GM06990 (cell line): Measurements from ENCODE around the gene SNAPC3.
"Not testable (repeated sequence)": the region's sequence is repeated elsewhere in the genome, so short reads cannot be mapped to it uniquely, and the experiment has no call there.

Source experiments
- DNase-seq: peaks from one replicate; pipeline ENCODE4 v3.0.0-alpha.2; 2011; ENCODE audit not compliant: insufficient read length; ENCODE audit errors: extremely low read depth
- H3K27me3 ChIP-seq: replicated peaks from 2 replicates; pipeline ENCODE4 v1.6.0; 2011; ENCODE audit warnings: low read length; ENCODE audit not compliant: control insufficient read depth, insufficient read depth
- H3K36me3 ChIP-seq: 2 replicates; pipeline ENCODE4 v1.5.1; 2011; ENCODE audit warnings: low read length; ENCODE audit not compliant: control insufficient read depth, insufficient read depth
- H3K4me3 ChIP-seq: replicated peaks from 2 replicates; pipeline ENCODE4 v1.5.1; 2011; ENCODE audit warnings: low read depth, mild to moderate bottlenecking, control low read depth, low read length
- CTCF ChIP-seq: IDR thresholded peaks from 2 replicates; pipeline ENCODE4 v1.5.1; 2011; ENCODE audit warnings: low read length, control low read depth, mild to moderate bottlenecking, inconsistent platforms; ENCODE audit not compliant: insufficient read depth, poor library complexity, severe bottlenecking

The SNAPC3 gene

GRCh38 chr9:15422372-15423230 is at the start of gene SNAPC3:
Gene SNAPC3, plus strand, starts transcription at chr9:15422876. Its CDS starts 4 bp downstream, at chr9:15422880.
- Histone ChIP-seq H3K36me3 (no peaks in the 10 kb centered on the region), H3K27me3 (no peaks in the 10 kb centered on the region), H3K4me3 (peak within 1 kb of the TSS; percentile 94)
- TF ChIP-seq CTCF: no peak
- DNase-seq: peak; percentile 99

- DNase-seq: no peak
- Histone ChIP-seq H3K27me3 (no peaks in the 10 kb centered on the region), H3K36me3 (no peaks in the 10 kb centered on the region), H3K4me3 (no peak overlapping the region)
- no peak for TF ChIP-seq CTCF
Measured at GRCh38 chr9:15373881-15374280, 48.8 kb upstream of the SNAPC3 start.

GRCh38 chr9:15374310-15374709 is 48.4 kb upstream of the SNAPC3 start:
- H3K36me3 ChIP-seq: no peaks in the 10 kb centered on the region
- H3K4me3 ChIP-seq: no peak overlapping the region
- no peak for DNase-seq
- no peak for TF ChIP-seq CTCF
- no peaks in the 10 kb centered on the region for H3K27me3 ChIP-seq

GRCh38 chr9:15374825-15375224 is 47.9 kb upstream of the SNAPC3 start:
- H3K27me3 ChIP-seq: no peaks in the 10 kb centered on the region
- H3K36me3 ChIP-seq: no peaks in the 10 kb centered on the region
- H3K4me3 ChIP-seq: no peak overlapping the region
- no peak for TF ChIP-seq CTCF
- DNase-seq: no peak

GRCh38 chr9:15377625-15378540 is 44.8 kb upstream of the SNAPC3 start:
- Histone ChIP-seq H3K27me3 (no peaks in the 10 kb centered on the region), H3K36me3 (no peaks in the 10 kb centered on the region), H3K4me3 (no peak overlapping the region)
- no peak for TF ChIP-seq CTCF
- no peak for DNase-seq

GRCh38 chr9:15379317-15379716 is 43.4 kb upstream of the SNAPC3 start:
- H3K36me3 ChIP-seq, H3K27me3 ChIP-seq, DNase-seq, H3K4me3 ChIP-seq: not testable (repeated sequence)

GRCh38 chr9:15379888-15380287 is 42.8 kb upstream of the SNAPC3 start:
- H3K27me3 ChIP-seq, H3K36me3 ChIP-seq, DNase-seq, H3K4me3 ChIP-seq: not testable (repeated sequence)
